ENCODE measurements around the gene TIFAB.

DNA sequence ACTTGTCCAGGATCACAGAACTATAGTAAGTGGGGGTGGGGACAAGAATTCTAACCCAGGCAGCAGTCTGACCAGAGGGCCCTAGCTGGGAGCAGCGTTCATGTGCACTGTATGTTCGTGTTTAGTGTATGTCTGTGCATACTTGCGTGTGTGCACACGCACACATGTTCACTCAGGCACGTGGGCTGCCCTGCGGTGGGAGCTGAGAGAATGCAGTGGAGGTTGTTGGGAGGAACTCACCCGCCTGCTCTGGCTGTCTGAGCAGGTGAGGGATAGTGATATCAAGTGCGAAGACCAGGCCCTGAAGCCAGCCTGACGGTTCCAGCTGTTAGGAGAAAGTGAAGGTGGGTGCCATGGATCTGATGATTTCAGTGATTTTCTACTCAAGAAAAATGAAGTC is 5.9 kb downstream of the TIFAB start:
- no peak for TF ChIP-seq SMC3 (conservative IDR thresholded peaks at IDR 0.05; ENCODE audit: poor library complexity)
- TF ChIP-seq, protein P1, sequence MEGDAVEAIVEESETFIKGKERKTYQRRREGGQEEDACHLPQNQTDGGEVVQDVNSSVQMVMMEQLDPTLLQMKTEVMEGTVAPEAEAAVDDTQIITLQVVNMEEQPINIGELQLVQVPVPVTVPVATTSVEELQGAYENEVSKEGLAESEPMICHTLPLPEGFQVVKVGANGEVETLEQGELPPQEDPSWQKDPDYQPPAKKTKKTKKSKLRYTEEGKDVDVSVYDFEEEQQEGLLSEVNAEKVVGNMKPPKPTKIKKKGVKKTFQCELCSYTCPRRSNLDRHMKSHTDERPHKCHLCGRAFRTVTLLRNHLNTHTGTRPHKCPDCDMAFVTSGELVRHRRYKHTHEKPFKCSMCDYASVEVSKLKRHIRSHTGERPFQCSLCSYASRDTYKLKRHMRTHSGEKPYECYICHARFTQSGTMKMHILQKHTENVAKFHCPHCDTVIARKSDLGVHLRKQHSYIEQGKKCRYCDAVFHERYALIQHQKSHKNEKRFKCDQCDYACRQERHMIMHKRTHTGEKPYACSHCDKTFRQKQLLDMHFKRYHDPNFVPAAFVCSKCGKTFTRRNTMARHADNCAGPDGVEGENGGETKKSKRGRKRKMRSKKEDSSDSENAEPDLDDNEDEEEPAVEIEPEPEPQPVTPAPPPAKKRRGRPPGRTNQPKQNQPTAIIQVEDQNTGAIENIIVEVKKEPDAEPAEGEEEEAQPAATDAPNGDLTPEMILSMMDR (IDR thresholded peaks at IDR 0.05; ENCODE audit: poor library complexity, severe bottlenecking), result no peak
- TF ChIP-seq EZH2 (IDR thresholded peaks at IDR 0.05; ENCODE audit: borderline replicate concordance, insufficient read depth, low read length, poor library complexity, severe bottlenecking), result no peak
- TF ChIP-seq, protein P2, sequence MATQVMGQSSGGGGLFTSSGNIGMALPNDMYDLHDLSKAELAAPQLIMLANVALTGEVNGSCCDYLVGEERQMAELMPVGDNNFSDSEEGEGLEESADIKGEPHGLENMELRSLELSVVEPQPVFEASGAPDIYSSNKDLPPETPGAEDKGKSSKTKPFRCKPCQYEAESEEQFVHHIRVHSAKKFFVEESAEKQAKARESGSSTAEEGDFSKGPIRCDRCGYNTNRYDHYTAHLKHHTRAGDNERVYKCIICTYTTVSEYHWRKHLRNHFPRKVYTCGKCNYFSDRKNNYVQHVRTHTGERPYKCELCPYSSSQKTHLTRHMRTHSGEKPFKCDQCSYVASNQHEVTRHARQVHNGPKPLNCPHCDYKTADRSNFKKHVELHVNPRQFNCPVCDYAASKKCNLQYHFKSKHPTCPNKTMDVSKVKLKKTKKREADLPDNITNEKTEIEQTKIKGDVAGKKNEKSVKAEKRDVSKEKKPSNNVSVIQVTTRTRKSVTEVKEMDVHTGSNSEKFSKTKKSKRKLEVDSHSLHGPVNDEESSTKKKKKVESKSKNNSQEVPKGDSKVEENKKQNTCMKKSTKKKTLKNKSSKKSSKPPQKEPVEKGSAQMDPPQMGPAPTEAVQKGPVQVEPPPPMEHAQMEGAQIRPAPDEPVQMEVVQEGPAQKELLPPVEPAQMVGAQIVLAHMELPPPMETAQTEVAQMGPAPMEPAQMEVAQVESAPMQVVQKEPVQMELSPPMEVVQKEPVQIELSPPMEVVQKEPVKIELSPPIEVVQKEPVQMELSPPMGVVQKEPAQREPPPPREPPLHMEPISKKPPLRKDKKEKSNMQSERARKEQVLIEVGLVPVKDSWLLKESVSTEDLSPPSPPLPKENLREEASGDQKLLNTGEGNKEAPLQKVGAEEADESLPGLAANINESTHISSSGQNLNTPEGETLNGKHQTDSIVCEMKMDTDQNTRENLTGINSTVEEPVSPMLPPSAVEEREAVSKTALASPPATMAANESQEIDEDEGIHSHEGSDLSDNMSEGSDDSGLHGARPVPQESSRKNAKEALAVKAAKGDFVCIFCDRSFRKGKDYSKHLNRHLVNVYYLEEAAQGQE (IDR thresholded peaks at IDR 0.05; ENCODE audit: borderline replicate concordance), result no peak

All from neural cell (in vitro differentiated cells).